Ishikawa (cell line): ENCODE data around the gene EDEM3.

Experiments
- CEBPB ChIP-seq: IDR thresholded peaks from 2 replicates; pipeline ENCODE4 v1.6.1; 2012
- CREB1 ChIP-seq: IDR thresholded peaks from 2 replicates; pipeline ENCODE4 v1.6.1; 2012; ENCODE audit warnings: low read depth
- EGR1 ChIP-seq: IDR thresholded peaks from 2 replicates; pipeline ENCODE4 v1.6.1; 2012
- EP300 ChIP-seq: IDR thresholded peaks from 2 replicates; pipeline ENCODE4 v1.6.1; 2012; ENCODE audit warnings: borderline replicate concordance
- FOXM1 ChIP-seq: IDR thresholded peaks from 2 replicates; pipeline ENCODE4 v1.6.1; 2012; ENCODE audit warnings: low read depth, borderline replicate concordance
- MAX ChIP-seq: IDR thresholded peaks from 2 replicates; pipeline ENCODE4 v1.6.1; 2012
- NFIC ChIP-seq: IDR thresholded peaks from 2 replicates; pipeline ENCODE4 v1.6.1; 2012
- RAD21 ChIP-seq: IDR thresholded peaks from 2 replicates; pipeline ENCODE4 v1.6.1; 2012; ENCODE audit warnings: low read depth
- REST ChIP-seq: IDR thresholded peaks from 2 replicates; pipeline ENCODE4 v1.6.1; 2012; ENCODE audit warnings: low read depth, mild to moderate bottlenecking
- TAF1 ChIP-seq: IDR thresholded peaks from 2 replicates; pipeline ENCODE4 v1.6.1; 2012; ENCODE audit warnings: low read depth, mild to moderate bottlenecking
- TCF12 ChIP-seq: IDR thresholded peaks from 2 replicates; pipeline ENCODE4 v1.6.1; 2012; ENCODE audit warnings: low read depth
- TEAD4 ChIP-seq: IDR thresholded peaks from 2 replicates; pipeline ENCODE4 v1.6.1; 2012
- USF1 ChIP-seq: IDR thresholded peaks from 2 replicates; pipeline ENCODE4 v1.6.1; 2012
- YY1 ChIP-seq: IDR thresholded peaks from 2 replicates; pipeline ENCODE4 v1.6.1; 2012; ENCODE audit warnings: low read depth
- ZBTB7A ChIP-seq: IDR thresholded peaks from 2 replicates; pipeline ENCODE4 v1.6.1; 2012; ENCODE audit warnings: low read depth

EDEM3 gene

GRCh38 chr1:184647471-184647870 lies 107.2 kb downstream of the EDEM3 start:
- TF ChIP-seq USF1 (no peak), ZBTB7A (no peak), TCF12 (no peak), MAX (no peak), CEBPB (no peak), TAF1 (no peak), EP300 (no peak), REST (no peak), NFIC (no peak), RAD21 (no peak)

- TF ChIP-seq TAF1 = no peak
- no peak for TF ChIP-seq TCF12
- no peak for TF ChIP-seq CEBPB
Observed at GRCh38 chr1:184646824-184647223, 107.8 kb downstream of the EDEM3 start.

- no peak for TF ChIP-seq TAF1
- TF ChIP-seq CEBPB = no peak
Observed at GRCh38 chr1:184646178-184646701, 108.4 kb downstream of the EDEM3 start.

GRCh38 chr1:184644771-184645170 lies 109.9 kb downstream of the EDEM3 start:
- TF ChIP-seq MAX (no peak), FOXM1 (no peak), EGR1 (no peak), TCF12 (no peak), YY1 (no peak)

GRCh38 chr1:184643661-184644060 lies 111.0 kb downstream of the EDEM3 start:
- no peak for TF ChIP-seq TEAD4
- no peak for TF ChIP-seq TAF1
- no peak for TF ChIP-seq TCF12
- TF ChIP-seq ZBTB7A = no peak
- TF ChIP-seq CEBPB = no peak
- TF ChIP-seq REST = no peak
- TF ChIP-seq FOXM1 = no peak
- no peak for TF ChIP-seq NFIC
- TF ChIP-seq USF1 = no peak
- TF ChIP-seq MAX = no peak
- no peak for TF ChIP-seq EGR1
- TF ChIP-seq EP300 = no peak
- TF ChIP-seq YY1 = no peak

- TF ChIP-seq EP300 = no peak
- TF ChIP-seq MAX = no peak
- TF ChIP-seq FOXM1 = no peak
- no peak for TF ChIP-seq REST
- TF ChIP-seq TCF12 = no peak
- TF ChIP-seq USF1 = no peak
- TF ChIP-seq TAF1 = no peak
- no peak for TF ChIP-seq ZBTB7A
- TF ChIP-seq RAD21 = no peak
- no peak for TF ChIP-seq TEAD4
- TF ChIP-seq NFIC = no peak
- TF ChIP-seq CEBPB = no peak
- no peak for TF ChIP-seq CREB1
- TF ChIP-seq YY1 = no peak
- no peak for TF ChIP-seq EGR1
Observed at GRCh38 chr1:184641894-184642293, 112.8 kb downstream of the EDEM3 start.
